OCI-LY7 (cell line): ENCODE data around the gene CCDC146. TPM values are rescaled to one million over a fixed set of nuclear protein-coding genes. Genes with fewer than 3 reads are reported as not detected.
"Not testable (repeated sequence)": the region's sequence is repeated elsewhere in the genome, so short reads cannot be mapped to it uniquely, and the experiment has no call there.

Source experiments
- BruUV-seq: library from RNA; stranded (reverse); fragments of 400-500 nt; replicated peaks from 2 replicates; lab custom pipeline; 2021; lab: Mats Ljungman, UMichigan
- CTCF ChIA-PET: fragments of 300-600 bp; sonication (Branson Sonifier 250); formaldehyde crosslinking; loops from one replicate; lab custom pipeline; 2022; ENCODE audit warnings: antibody characterized with exemption; ENCODE audit not compliant: unreplicated experiment; lab: Charles Lee
- POLR2A ChIA-PET: fragments of 300-600 bp; sonication (Branson Sonifier 250); formaldehyde crosslinking; loops from one replicate; lab custom pipeline; 2022; ENCODE audit warnings: antibody characterized with exemption; lab: Charles Lee
- DNase-seq: peaks from one replicate; pipeline ENCODE4 v3.0.0-alpha.2; 2015; ENCODE audit warnings: low spot score
- H2AFZ ChIP-seq: fragments of 200-600 bp; sonication (generic), shearing (Covaris generic); 2 replicates; pipeline ENCODE4 v1.6.1; 2014; ENCODE audit warnings: mild to moderate bottlenecking, antibody characterized with exemption, low read length, moderate library complexity
- H3K27ac ChIP-seq: fragments of 200-600 bp; sonication (generic); 2 replicates; pipeline ENCODE4 v1.5.1; 2014; ENCODE audit warnings: mixed run types, low read depth, mild to moderate bottlenecking, moderate library complexity, low read length, inconsistent platforms; ENCODE audit not compliant: poor library complexity, severe bottlenecking
- H3K36me3 ChIP-seq: fragments of 200-600 bp; sonication (generic); 2 replicates; pipeline ENCODE4 v1.6.1; 2014; ENCODE audit warnings: mild to moderate bottlenecking, antibody characterized with exemption, low read length, moderate library complexity, mixed read lengths; ENCODE audit not compliant: insufficient read depth
- H3K4me1 ChIP-seq: fragments of 200-600 bp; sonication (generic); 2 replicates; pipeline ENCODE4 v1.5.1; 2014; ENCODE audit warnings: mild to moderate bottlenecking, low read length; ENCODE audit not compliant: insufficient read depth, poor library complexity, severe bottlenecking
- H3K4me2 ChIP-seq: fragments of 200-600 bp; sonication (generic); 2 replicates; pipeline ENCODE4 v1.6.1; 2014; ENCODE audit warnings: mild to moderate bottlenecking, low read length
- H3K4me3 ChIP-seq: fragments of 200-600 bp; sonication (generic); 2 replicates; pipeline ENCODE4 v1.5.1; 2014; ENCODE audit warnings: mild to moderate bottlenecking, low read depth, low read length; ENCODE audit not compliant: poor library complexity, severe bottlenecking
- H3K79me2 ChIP-seq: fragments of 200-600 bp; sonication (generic); 2 replicates; pipeline ENCODE4 v1.6.1; 2016; ENCODE audit warnings: low read depth, mild to moderate bottlenecking, low read length, moderate library complexity, mixed read lengths; ENCODE audit not compliant: insufficient read depth
- H3K9me2 ChIP-seq: fragments of 200-600 bp; sonication (generic); 2 replicates; pipeline ENCODE4 v1.6.1; 2016; ENCODE audit warnings: mild to moderate bottlenecking, low read length, mixed read lengths; ENCODE audit not compliant: insufficient read depth
- H3K9me3 ChIP-seq: fragments of 200-600 bp; sonication (generic); 2 replicates; pipeline ENCODE4 v1.6.1; 2014; ENCODE audit warnings: mild to moderate bottlenecking, mixed run types, low read length, mixed read lengths
- H4K20me1 ChIP-seq: fragments of 200-600 bp; sonication (generic); 2 replicates; pipeline ENCODE4 v1.6.1; 2014; ENCODE audit warnings: mild to moderate bottlenecking, antibody characterized with exemption, low read length, moderate library complexity, mixed read lengths; ENCODE audit not compliant: insufficient read depth
- intact Hi-C: fragments of 100-400 bp; cut with micrococcal nuclease; formaldehyde crosslinking; loops from one replicate; pipeline ENCODE4 v1.10.0; 2022; ENCODE audit not compliant: unreplicated experiment
- total RNA-seq, 2 experiments: library from RNA; depleted of rRNA in 1 of 2; stranded (reverse); fragments of >200 nt in 1 of 2; shearing (Covaris generic) in 1 of 2; gene quantifications; 2 replicates each; pipeline ENCODE4 v1.2.3, GENCODE V29; 2014 to 2022

Gene CCDC146
- total RNA-seq, 2 experiments from 2014 or later, result 3.0 to 3.2 TPM

DNA sequence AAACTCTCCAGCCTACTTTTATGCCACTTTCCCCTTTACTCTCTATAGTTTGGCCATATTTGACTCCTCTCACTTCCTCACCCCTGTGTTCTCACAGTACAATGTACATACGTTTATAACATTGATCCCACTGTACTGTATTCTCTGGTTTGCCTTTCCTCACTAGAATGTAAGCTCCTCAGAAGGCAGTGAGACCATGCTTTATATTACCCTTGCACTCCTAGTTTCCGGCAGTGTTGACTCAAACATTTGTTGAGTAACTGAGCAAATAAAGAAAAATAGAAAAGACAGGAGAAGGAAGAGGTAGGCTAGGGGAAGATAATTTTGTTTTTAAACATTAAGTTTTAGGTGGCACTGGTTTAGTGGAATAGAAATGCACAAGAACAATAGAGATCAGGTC is 42.2 kb upstream of the CCDC146 start:
- H3K27ac ChIP-seq, DNase-seq, H4K20me1 ChIP-seq, BruUV-seq, H3K4me1 ChIP-seq, CTCF ChIA-PET, H3K9me3 ChIP-seq, H3K4me2 ChIP-seq, H3K4me3 ChIP-seq, H3K79me2 ChIP-seq, intact Hi-C loops, POLR2A ChIA-PET, H3K36me3 ChIP-seq, H3K9me2 ChIP-seq, H2AFZ ChIP-seq: not testable (repeated sequence)

GRCh38 chr7:77082192-77082591 is 40.2 kb upstream of the CCDC146 start:
- H3K4me2 ChIP-seq, H3K27ac ChIP-seq, H3K4me1 ChIP-seq, intact Hi-C loops, H4K20me1 ChIP-seq, BruUV-seq, POLR2A ChIA-PET, H3K9me3 ChIP-seq, H2AFZ ChIP-seq, DNase-seq, H3K9me2 ChIP-seq, H3K79me2 ChIP-seq, H3K36me3 ChIP-seq, H3K4me3 ChIP-seq, CTCF ChIA-PET: not testable (repeated sequence)

DNA sequence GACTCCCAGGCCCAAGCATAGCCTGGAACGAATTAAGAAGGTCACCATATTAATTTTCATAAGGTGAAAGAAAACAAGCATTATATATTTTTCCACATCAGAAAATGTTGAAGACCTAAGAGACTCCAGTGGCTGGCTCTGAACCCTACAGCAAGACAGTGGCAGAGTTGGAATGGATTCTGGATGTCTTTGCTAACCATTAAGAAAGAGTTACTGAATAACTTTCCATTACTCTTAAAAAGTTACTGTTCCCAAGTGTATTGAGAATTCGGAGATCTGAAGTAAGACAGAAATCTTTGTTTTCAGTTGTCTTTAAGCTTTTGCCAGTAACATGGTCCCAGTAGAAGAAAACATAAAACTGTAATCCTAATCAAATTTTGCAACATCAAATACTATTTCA is 30.1 kb upstream of the CCDC146 start:
- H3K27ac ChIP-seq, H4K20me1 ChIP-seq, H2AFZ ChIP-seq, BruUV-seq, H3K79me2 ChIP-seq, POLR2A ChIA-PET, intact Hi-C loops, H3K4me2 ChIP-seq, DNase-seq, H3K9me2 ChIP-seq, CTCF ChIA-PET, H3K4me3 ChIP-seq, H3K4me1 ChIP-seq, H3K36me3 ChIP-seq, H3K9me3 ChIP-seq: not testable (repeated sequence)

- H3K27ac ChIP-seq, BruUV-seq, H3K9me2 ChIP-seq, CTCF ChIA-PET, H2AFZ ChIP-seq, H3K4me1 ChIP-seq, H3K4me3 ChIP-seq, intact Hi-C loops, H4K20me1 ChIP-seq, H3K9me3 ChIP-seq, H3K79me2 ChIP-seq, POLR2A ChIA-PET, H3K4me2 ChIP-seq, DNase-seq, H3K36me3 ChIP-seq: not testable (repeated sequence)
These were observed 21.9 kb upstream of the CCDC146 start for GRCh38 chr7:77100501-77100900.

DNA sequence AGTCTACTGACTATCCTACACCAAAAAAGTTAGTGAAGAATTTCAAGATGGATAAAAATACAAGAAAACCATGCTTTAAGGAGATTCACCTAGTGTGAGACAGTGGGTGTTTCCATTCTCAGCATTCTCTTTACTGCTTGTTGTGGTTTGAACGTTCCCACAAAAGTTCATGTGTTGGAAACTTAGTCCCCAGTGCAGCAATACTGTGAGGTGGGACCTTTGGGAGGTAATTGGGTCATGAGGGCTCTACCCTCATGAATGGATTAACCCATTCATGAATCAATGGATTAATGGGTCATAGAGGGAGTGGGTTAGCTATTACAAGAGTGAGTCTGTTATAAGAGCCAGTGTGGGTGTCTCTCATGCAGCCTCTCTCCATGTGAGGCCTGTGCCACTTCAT is 21.2 kb upstream of the CCDC146 start:
- H4K20me1 ChIP-seq, H3K4me1 ChIP-seq, H3K36me3 ChIP-seq, H3K9me3 ChIP-seq, H3K79me2 ChIP-seq, BruUV-seq, H3K9me2 ChIP-seq, H3K4me2 ChIP-seq, POLR2A ChIA-PET, intact Hi-C loops, H2AFZ ChIP-seq, H3K27ac ChIP-seq, CTCF ChIA-PET, DNase-seq, H3K4me3 ChIP-seq: not testable (repeated sequence)

GRCh38 chr7:77102671-77103070 is 19.7 kb upstream of the CCDC146 start:
- POLR2A ChIA-PET, H3K79me2 ChIP-seq, H3K4me2 ChIP-seq, H2AFZ ChIP-seq, H3K9me2 ChIP-seq, H3K4me1 ChIP-seq, H3K27ac ChIP-seq, CTCF ChIA-PET, BruUV-seq, DNase-seq, H3K36me3 ChIP-seq, H4K20me1 ChIP-seq, intact Hi-C loops, H3K4me3 ChIP-seq, H3K9me3 ChIP-seq: not testable (repeated sequence)

DNA sequence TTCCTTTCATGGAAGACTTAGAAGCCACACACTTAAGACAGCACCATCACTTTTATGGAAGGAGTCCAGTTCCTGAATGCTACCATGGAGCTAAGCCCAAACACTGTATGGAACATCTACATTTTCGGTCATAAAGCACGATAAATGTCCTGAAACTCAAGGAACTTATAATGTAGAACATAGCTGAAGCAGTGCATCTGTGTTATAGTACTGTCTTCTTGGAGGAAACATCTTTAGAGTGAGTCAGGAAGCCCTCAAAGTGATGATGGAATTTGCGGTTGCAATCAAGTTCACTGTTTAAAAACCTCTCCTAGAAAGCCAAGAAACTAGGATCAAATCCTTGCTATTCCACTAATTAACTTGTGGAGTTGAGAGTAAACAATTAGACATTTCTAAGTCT is 16.5 kb upstream of the CCDC146 start:
- DNase-seq, H2AFZ ChIP-seq, H3K9me2 ChIP-seq, H3K27ac ChIP-seq, H3K4me3 ChIP-seq, H3K9me3 ChIP-seq, intact Hi-C loops, H4K20me1 ChIP-seq, POLR2A ChIA-PET, BruUV-seq, H3K79me2 ChIP-seq, CTCF ChIA-PET, H3K36me3 ChIP-seq, H3K4me1 ChIP-seq, H3K4me2 ChIP-seq: not testable (repeated sequence)
